ENCODE results near the gene AMN.
A peak's percentile ranks its signal among the peaks of the same experiment; 100 is the strongest.
"Not testable (repeated sequence)": the region's sequence is repeated elsewhere in the genome, so short reads cannot be mapped to it uniquely, and the experiment has no call there.

Gene AMN

GRCh38 chr14:102922490-102923200 lies at the start of gene AMN:
Gene AMN (plus strand): TSS chr14:102922663. CDS start chr14:102922689, 26 bp downstream.
- intact Hi-C loops (cut with DNase I), result no loop called here
- DNase-seq, result peak in 3 of 10 donors; percentile 20 to 81 (median 67)

- DNase-seq, result no peak
- intact Hi-C loops (cut with DNase I), result no loop called here
Measured at GRCh38 chr14:102873131-102873530, 49.3 kb upstream of the AMN start.

GRCh38 chr14:102873546-102874061 lies 48.9 kb upstream of the AMN start:
- intact Hi-C loops (cut with DNase I), result no loop called here

GRCh38 chr14:102875652-102876051 lies 46.8 kb upstream of the AMN start:
- intact Hi-C loops (cut with DNase I), result no loop called here
- DNase-seq, result no peak

More at GRCh38 chr14:102873546-102874061, 48.9 kb upstream of the AMN start:
- DNase-seq, result no peak

- DNase-seq; intact Hi-C loops (cut with DNase I): not testable (repeated sequence)
Measured at GRCh38 chr14:102877511-102877910, 45.0 kb upstream of the AMN start.

GRCh38 chr14:102878174-102878969 lies 44.1 kb upstream of the AMN start:
- intact Hi-C loops (cut with DNase I), result no loop called here
- no peak for DNase-seq

GRCh38 chr14:102878970-102879460 lies 43.4 kb upstream of the AMN start:
- intact Hi-C loops (cut with DNase I), result no loop called here
- no peak for DNase-seq

- intact Hi-C loops (cut with DNase I), result no loop called here
- no peak for DNase-seq
Measured at GRCh38 chr14:102882226-102882906, 40.1 kb upstream of the AMN start.

GRCh38 chr14:102883089-102883541 lies 39.3 kb upstream of the AMN start:
- intact Hi-C loops (cut with DNase I), result no loop called here
- DNase-seq, result no peak

- intact Hi-C loops (cut with DNase I), result no loop called here
- DNase-seq, result no peak
Measured at GRCh38 chr14:102883554-102883953, 38.9 kb upstream of the AMN start.

- peak in 1 of 10 donors; percentile 61 for DNase-seq
- intact Hi-C loops (cut with DNase I), result no loop called here
Measured at GRCh38 chr14:102885737-102886447, 36.6 kb upstream of the AMN start.

GRCh38 chr14:102888748-102889147 lies 33.7 kb upstream of the AMN start:
- DNase-seq, result no peak
- intact Hi-C loops (cut with DNase I), result no loop called here

- no peak for DNase-seq
- intact Hi-C loops (cut with DNase I), result loop anchor here (10.0 kb wide), 1 partner anchor 95 kb away; no protein-coding TSS in a partner anchor
Measured at GRCh38 chr14:102889615-102890014, 32.8 kb upstream of the AMN start.

GRCh38 chr14:102891111-102891510 lies 31.4 kb upstream of the AMN start:
- intact Hi-C loops (cut with DNase I), result loop anchor here (10.0 kb wide), 1 partner anchor 96 kb away; no protein-coding TSS in a partner anchor

GRCh38 chr14:102891556-102891955 lies 30.9 kb upstream of the AMN start:
- intact Hi-C loops (cut with DNase I), result loop anchor here (10.0 kb wide), 1 partner anchor 97 kb away; no protein-coding TSS in a partner anchor
- DNase-seq, result no peak

More at GRCh38 chr14:102891111-102891510, 31.4 kb upstream of the AMN start:
- peak in 1 of 10 donors; percentile 33 for DNase-seq

- DNase-seq, result peak in 2 of 10 donors; percentile 85 to 86
- intact Hi-C loops (cut with DNase I), result loop anchor here (10.0 kb wide), 1 partner anchor 98 kb away; no protein-coding TSS in a partner anchor
Measured at GRCh38 chr14:102892651-102893050, 29.8 kb upstream of the AMN start.

- intact Hi-C loops (cut with DNase I), result loop anchor here (10.0 kb wide), 1 partner anchor 99 kb away; no protein-coding TSS in a partner anchor
Measured at GRCh38 chr14:102893452-102893851, 29.0 kb upstream of the AMN start.

GRCh38 chr14:102896735-102897134 lies 25.7 kb upstream of the AMN start:
- intact Hi-C loops (cut with DNase I), result loop anchor here (10.0 kb wide), 1 partner anchor 102 kb away; no protein-coding TSS in a partner anchor
- DNase-seq, result not testable (repeated sequence)

More at GRCh38 chr14:102893452-102893851, 29.0 kb upstream of the AMN start:
- DNase-seq, result peak in 2 of 10 donors; percentile 17 to 70

Data from posterior cingulate gyrus (tissue), 11 donors.